Endothelial cell (in vitro differentiated cells): ENCODE measurements around the gene DEGS2. TPM values are rescaled to one million over a fixed set of nuclear protein-coding genes. Genes with fewer than 3 reads are reported as not detected.
A peak's percentile ranks its signal among the peaks of the same experiment; 100 is the strongest.
"Not testable (repeated sequence)": the region's sequence is repeated elsewhere in the genome, so short reads cannot be mapped to it uniquely, and the experiment has no call there.

Experiments
- DNase-seq: peaks from one replicate; pipeline ENCODE4 v3.0.0; 2021; ENCODE audit warnings: low spot score
- H3K27ac Mint-ChIP-seq: one replicate; pipeline ENCODE4 v1.8.0; 2021; ENCODE audit warnings: mixed read lengths, inconsistent platforms; ENCODE audit not compliant: unreplicated experiment
- H3K27me3 Mint-ChIP-seq: one replicate; pipeline ENCODE4 v1.8.0; 2021; ENCODE audit warnings: mild to moderate bottlenecking, moderate library complexity, mixed read lengths, inconsistent platforms; ENCODE audit not compliant: unreplicated experiment
- H3K36me3 Mint-ChIP-seq: one replicate; pipeline ENCODE4 v1.8.0; 2021; ENCODE audit warnings: mild to moderate bottlenecking, low read depth, mixed read lengths, inconsistent platforms; ENCODE audit not compliant: unreplicated experiment
- H3K4me1 Mint-ChIP-seq: one replicate; pipeline ENCODE4 v1.8.0; 2021; ENCODE audit warnings: mild to moderate bottlenecking, mixed read lengths, inconsistent platforms; ENCODE audit not compliant: unreplicated experiment
- H3K4me3 Mint-ChIP-seq: one replicate; pipeline ENCODE4 v1.8.0; 2021; ENCODE audit warnings: mild to moderate bottlenecking, mixed read lengths, inconsistent platforms; ENCODE audit not compliant: unreplicated experiment
- H3K9me3 Mint-ChIP-seq: one replicate; pipeline ENCODE4 v1.8.0; 2021; ENCODE audit warnings: mixed read lengths, inconsistent platforms; ENCODE audit not compliant: unreplicated experiment
- CTCF ChIP-seq: fragments of 200-600 bp; sonication (generic); IDR thresholded peaks from one replicate; pipeline ENCODE4 v1.5.0; 2021; ENCODE audit warnings: antibody characterized with exemption; ENCODE audit not compliant: unreplicated experiment
- long read RNA-seq: library from polyadenylated mRNA; unstranded; transcript quantifications from one replicate; pipeline ENCODE4 v2.0.0, GENCODE V29; 2020; ENCODE audit not compliant: unreplicated experiment
- total RNA-seq: library from RNA; stranded (reverse); fragmentation: NEBNext Ultra II Directional; extraction: Animal tissue kit (Norgen Biotek cat#: 25700); gene quantifications from one replicate; pipeline ENCODE4 v1.2.1, GENCODE V29; 2021; ENCODE audit not compliant: unreplicated experiment

Gene DEGS2
- not detected for total RNA-seq
- long read RNA-seq = 0 reads

- DNase-seq = no peak
- H3K27me3 Mint-ChIP-seq = peaks cover 13% of the 10 kb centered on the region
- H3K27ac Mint-ChIP-seq = no peak within 1 kb of the TSS
- peaks cover 7% of the 10 kb centered on the region for H3K36me3 Mint-ChIP-seq
- H3K9me3 Mint-ChIP-seq = no peaks in the 10 kb centered on the region
- H3K4me1 Mint-ChIP-seq = no peaks in the 10 kb centered on the region
- peak within 1 kb of the TSS; percentile 42 for H3K4me3 Mint-ChIP-seq
- TF ChIP-seq CTCF = no peak
Measured at GRCh38 chr14:100159094-100159864, at the start of gene DEGS2. Gene DEGS2 (minus strand): TSS chr14:100159645. CDS start chr14:100159587, 58 bp downstream.

- not testable (repeated sequence) for H3K27ac Mint-ChIP-seq, DNase-seq, H3K4me1 Mint-ChIP-seq, H3K9me3 Mint-ChIP-seq, H3K27me3 Mint-ChIP-seq, H3K4me3 Mint-ChIP-seq
- peaks cover 13% of the 10 kb centered on the region for H3K36me3 Mint-ChIP-seq
Measured at GRCh38 chr14:100208136-100208535, 48.7 kb upstream of the DEGS2 start.

- H3K27me3 Mint-ChIP-seq, H3K9me3 Mint-ChIP-seq, H3K4me1 Mint-ChIP-seq, DNase-seq, H3K27ac Mint-ChIP-seq: not testable (repeated sequence)
- H3K4me3 Mint-ChIP-seq = peak overlapping the region; percentile 78
- H3K36me3 Mint-ChIP-seq = peaks cover 13% of the 10 kb centered on the region
Measured at GRCh38 chr14:100207588-100207987, 48.1 kb upstream of the DEGS2 start.

GRCh38 chr14:100204835-100205167, 45.4 kb upstream of the DEGS2 start:
- H3K9me3 Mint-ChIP-seq, H3K27ac Mint-ChIP-seq, H3K4me3 Mint-ChIP-seq, H3K27me3 Mint-ChIP-seq, H3K4me1 Mint-ChIP-seq, DNase-seq: not testable (repeated sequence)
- peaks cover 13% of the 10 kb centered on the region for H3K36me3 Mint-ChIP-seq

- no peak for DNase-seq
Measured at GRCh38 chr14:100203962-100204834, 44.8 kb upstream of the DEGS2 start.

GRCh38 chr14:100203146-100203545, 43.7 kb upstream of the DEGS2 start:
- H3K27me3 Mint-ChIP-seq = peaks cover 7% of the 10 kb centered on the region
- no peaks in the 10 kb centered on the region for H3K9me3 Mint-ChIP-seq
- H3K27ac Mint-ChIP-seq = no peak overlapping the region
- H3K4me1 Mint-ChIP-seq = no peaks in the 10 kb centered on the region
- no peak overlapping the region for H3K4me3 Mint-ChIP-seq
- DNase-seq = no peak
- peaks cover 13% of the 10 kb centered on the region for H3K36me3 Mint-ChIP-seq
- no peak for TF ChIP-seq CTCF

More at GRCh38 chr14:100203962-100204834, 44.8 kb upstream of the DEGS2 start:
- H3K4me1 Mint-ChIP-seq = no peaks in the 10 kb centered on the region
- no peak overlapping the region for H3K27ac Mint-ChIP-seq
- TF ChIP-seq CTCF = no peak
- peaks cover 13% of the 10 kb centered on the region for H3K36me3 Mint-ChIP-seq
- peaks cover 7% of the 10 kb centered on the region for H3K27me3 Mint-ChIP-seq
- no peak overlapping the region for H3K4me3 Mint-ChIP-seq
- no peaks in the 10 kb centered on the region for H3K9me3 Mint-ChIP-seq
